GM21723 (cell line): ENCODE data around the gene DHRS2.

Experiments used
- ATAC-seq: cut with Tn5 transposase; IDR thresholded peaks from one replicate; pipeline ENCODE4 v1.9.1; 2021; ENCODE audit warnings: mild to moderate bottlenecking, moderate library complexity; ENCODE audit not compliant: unreplicated experiment

DHRS2 gene

DNA sequence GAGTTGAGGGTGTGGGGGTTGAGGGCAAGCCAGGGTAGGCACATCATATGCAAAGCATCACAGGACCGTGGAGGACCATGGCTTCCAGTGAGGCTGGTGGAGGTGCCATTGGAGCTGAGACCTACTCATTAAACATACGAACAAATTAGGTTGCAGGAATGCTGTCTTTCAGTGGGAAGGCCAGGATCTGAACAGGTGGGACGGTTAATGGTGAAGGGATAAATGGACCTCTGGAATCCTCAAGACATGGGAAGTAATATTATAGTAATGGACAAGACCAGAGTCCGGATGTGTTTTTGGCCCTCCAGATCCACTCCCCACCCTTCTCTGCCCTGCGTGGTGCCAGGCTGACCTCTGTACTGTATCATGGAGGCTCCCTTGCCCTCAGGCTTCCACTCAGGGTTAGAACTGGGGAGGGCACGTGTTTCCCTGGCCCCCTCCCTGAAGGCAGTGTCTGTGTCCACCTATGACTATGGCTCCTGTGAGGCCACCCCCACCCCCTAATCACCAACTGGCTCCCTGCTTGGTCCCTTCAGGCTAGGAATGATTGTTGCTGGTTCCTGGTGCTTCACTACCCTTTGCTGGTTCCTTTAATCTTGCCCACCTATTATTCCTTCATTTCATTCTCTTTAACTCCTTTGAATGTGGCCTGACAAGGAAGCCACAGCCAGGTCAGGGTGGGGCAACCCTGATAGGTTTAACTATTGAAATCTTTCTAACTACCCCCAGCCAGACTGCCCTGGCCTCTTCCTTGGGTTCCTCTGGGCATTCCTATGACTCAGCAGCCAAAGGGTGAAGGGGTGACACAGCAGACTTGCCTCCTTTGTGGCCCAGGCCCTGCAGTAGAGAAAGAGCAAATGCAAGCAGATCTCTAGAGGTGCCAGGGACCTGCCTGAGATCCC lies 10.7 kb downstream of the DHRS2 start:
- ATAC-seq = no peak

DNA sequence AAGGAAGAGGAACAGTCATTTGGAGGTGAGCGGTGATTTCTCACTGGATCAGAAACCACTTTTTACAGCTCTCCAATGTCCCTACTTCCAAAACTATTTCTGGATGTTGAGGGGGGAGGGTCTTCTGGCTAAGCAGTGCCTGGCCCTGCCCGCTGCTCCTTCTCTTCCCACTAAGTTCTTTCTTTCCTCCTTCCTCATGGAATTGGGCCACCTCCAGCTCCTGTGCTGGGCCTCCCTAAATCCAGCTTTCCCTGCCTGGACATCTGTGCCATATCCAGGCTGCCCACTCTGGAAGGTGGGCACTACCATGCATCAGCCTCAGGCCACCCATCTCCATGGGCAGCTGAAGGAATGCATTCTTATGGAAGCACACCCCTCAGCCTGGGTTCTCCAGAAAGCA lies 11.5 kb downstream of the DHRS2 start:
- no peak for ATAC-seq

DNA sequence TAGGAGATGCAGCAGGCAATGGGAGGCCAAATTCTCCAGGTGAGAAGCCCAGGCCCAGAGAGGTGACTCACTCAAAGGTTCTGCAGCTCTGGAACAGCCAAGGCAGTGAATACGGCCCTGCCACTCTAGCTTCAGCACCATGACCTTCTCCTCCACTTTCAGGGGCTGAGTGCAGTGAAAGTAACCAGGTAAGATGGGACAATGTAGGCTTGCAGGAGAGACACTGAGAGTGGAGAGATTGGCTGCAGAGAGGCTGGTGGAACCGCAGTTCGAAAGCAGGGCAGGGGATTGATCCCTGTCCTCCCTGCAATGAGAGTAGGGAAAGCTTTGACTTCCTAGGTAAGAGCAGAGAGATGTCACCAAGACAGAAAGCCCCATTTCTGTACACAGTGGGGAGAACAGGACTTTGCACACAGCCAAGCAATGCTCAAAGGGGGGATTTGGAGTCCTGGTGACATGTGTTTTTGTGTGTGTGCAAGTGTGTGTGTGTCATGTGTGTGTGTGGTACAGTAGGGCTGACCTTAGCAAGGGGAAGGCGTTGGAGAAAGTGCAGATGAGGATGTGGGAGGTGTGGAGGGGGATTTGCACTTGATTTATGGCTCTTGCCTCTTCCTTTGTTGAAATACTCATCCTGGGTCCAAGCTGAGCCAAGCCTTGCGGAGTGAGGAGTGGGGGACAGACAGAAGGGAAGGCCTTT lies 12.7 kb downstream of the DHRS2 start:
- ATAC-seq = no peak

DNA sequence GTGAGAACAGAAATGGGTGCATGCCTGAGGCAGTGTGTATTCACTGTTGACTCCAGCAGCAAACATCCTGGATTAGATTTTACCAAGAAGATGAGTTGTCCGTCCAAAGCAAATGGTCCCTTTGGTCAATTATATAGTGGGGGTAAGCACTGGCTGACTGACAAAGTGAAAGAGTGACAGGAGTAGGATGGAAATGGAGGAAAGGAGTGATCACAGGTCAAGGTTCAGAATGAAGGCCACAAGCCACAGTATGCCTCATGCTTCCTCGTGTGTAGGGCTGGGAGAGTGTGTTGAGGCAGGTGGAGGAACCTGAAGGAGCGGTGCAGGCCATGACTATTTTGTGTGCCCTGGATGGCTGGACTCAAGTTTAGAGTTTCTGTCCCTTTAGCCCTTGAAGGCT lies 14.3 kb downstream of the DHRS2 start:
- no peak for ATAC-seq

DNA sequence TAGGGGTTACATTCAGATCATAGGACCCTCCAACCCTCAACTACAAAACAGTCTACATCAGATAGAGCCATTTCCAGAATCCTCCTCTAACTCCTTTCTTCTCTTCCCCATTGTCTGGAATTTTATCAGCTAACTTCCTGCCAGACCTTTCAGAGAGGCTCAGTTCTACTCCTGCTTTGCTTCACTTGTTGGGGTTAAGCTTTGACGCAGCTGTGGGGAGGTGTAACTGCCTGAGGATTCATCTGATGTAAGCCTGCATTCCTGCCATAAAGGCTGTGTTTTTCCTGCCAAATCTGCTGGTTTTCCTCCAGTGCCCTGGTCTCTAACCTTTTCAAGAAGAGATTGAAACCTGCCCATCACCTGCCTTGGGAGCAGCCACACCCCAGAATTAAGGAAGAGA lies 16.9 kb downstream of the DHRS2 start:
- ATAC-seq = no peak

DNA sequence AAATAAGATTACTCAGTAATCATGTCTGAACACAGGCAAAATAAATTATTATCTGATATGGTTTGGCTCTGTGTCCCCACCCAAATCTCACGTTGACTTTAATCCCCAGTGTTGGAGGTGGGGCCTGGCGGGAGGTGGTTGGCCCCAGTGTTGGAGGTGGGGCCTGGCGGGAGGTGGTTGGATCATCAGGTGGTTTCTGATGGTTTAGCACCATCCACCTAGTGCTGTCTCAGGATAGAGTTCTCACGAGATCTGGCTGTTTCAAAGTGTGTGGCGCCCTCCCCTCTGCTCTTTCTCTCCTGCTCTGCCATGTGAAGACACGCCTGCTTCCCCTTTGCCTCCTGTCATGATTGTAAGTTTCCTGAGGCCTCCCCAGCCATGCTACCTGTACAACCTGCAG lies 18.1 kb downstream of the DHRS2 start:
- no peak for ATAC-seq

DNA sequence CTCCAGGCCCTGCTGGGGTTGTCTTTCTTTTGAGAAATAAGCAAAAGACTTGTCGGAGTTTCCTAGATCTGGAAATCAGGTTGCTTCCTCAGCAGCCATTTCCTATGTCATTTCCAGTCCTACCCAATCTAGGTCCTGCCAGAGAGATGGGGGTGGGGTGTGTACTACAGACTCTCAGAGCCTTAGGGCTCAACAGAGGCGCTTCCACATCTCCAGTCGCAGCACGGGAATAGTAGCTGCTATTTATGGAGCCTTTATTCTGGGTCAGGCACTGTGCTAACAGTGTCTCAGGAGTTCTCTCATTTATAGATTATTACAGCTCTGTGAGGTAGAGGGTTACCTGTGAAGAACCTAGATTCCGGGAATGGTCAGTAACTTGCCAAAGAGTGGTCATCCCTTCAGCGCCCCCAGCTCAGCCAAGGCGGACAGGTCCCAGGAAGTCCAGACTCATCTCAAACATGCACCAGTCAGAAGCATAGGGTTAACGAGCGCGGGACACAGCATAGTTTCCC lies 21.9 kb downstream of the DHRS2 start:
- no peak for ATAC-seq

DNA sequence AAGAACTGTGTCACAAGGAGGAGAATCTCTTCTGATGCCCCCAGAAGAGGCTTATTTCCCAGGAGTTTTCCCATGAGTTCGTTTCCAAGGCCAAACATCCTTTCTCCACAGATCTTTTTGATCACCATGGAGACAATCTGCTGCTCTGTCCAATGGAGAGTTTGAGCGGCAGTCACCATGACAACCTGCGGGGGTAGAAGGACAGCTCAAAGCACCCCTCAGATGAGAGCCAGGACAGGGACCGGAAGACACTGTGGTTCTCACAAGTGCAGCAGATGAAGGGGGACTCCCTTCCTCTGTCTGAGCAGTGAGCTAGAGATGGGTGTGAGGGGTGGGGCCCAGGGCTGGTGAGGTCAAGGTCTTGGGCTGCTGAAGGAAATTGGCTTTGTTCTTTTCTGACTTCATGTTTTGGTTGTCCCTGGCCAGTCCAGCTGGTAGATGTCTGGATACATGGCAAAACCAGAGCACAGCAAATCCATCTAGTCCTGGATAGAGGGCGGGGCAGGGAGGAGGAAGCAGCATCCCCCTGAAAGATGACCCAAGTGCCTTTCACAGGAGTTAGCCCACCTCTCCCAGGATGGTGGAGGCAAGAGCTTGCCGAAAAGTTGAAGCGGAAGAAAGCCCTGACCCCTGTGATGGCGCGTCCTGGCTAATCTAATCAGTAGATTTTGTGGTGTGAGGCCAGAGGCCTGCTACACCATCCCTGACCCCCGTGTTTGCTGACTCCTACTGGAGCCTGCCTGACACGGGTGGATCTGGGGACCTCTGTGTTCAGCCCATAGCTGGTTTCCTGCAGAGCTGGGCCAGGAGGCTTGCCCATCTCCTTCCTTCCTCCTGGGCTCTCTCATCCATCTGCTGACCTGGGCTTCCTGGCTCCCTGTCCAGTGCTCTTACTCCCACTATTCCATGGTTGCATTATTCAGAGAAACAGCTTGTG lies 24.4 kb downstream of the DHRS2 start:
- no peak for ATAC-seq

DNA sequence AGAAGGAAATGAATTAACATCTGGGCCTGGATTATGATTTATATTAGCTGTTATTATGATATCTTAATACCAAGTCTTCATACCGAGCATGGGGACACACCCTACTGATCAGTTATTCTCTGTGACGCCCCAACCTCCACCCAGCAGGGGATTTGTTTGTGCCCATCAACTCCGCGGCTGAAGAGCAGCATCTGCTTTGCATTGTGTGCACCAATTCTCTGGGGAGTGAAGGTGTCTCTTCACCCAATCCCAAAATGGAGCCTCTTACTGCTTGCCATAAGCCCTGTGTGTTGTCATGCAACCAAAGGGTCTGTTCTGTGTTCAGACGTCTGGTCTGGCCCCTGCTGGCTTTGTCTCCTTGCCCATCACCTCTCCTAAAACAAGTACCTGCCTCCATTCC lies 25.4 kb downstream of the DHRS2 start:
- ATAC-seq = no peak

DNA sequence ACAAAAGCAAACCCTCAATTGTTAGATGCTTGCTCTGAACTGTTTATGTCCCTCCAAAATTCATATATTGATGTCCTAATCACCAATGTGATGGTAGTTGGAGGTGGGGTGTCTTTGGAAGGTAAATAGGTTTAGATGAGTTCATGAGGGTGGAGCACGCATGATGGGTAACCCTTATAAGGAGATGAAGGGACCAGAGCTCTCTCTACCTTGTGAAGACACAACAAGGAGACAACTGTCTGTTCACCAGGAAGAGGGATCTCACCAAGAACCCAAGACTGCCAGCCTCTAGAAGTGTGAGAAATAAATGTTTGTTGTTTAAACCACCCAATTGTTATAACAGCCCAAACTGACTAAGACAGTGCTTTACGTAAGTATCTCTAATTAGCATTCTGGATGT lies 27.0 kb downstream of the DHRS2 start:
- ATAC-seq = no peak

DNA sequence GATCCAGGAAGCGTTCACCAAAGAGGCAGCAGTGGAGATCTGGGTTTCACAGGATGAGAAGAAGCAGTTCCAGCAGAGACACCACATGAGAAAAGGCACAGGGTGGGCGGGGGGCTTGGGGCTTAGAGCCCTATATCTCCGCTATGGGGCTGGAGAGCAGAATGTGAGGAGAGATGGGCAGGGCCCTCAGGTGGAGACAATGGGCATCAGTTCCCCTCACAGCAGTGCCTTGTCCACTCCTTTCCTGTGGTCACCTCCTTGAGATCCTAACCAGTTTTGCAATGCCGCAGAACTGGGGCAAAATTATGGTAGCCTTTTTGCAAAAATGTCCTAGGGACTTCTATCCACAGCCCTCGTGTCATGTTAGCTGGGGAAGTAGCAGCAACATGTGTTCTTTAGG lies 27.5 kb downstream of the DHRS2 start:
- no peak for ATAC-seq

DNA sequence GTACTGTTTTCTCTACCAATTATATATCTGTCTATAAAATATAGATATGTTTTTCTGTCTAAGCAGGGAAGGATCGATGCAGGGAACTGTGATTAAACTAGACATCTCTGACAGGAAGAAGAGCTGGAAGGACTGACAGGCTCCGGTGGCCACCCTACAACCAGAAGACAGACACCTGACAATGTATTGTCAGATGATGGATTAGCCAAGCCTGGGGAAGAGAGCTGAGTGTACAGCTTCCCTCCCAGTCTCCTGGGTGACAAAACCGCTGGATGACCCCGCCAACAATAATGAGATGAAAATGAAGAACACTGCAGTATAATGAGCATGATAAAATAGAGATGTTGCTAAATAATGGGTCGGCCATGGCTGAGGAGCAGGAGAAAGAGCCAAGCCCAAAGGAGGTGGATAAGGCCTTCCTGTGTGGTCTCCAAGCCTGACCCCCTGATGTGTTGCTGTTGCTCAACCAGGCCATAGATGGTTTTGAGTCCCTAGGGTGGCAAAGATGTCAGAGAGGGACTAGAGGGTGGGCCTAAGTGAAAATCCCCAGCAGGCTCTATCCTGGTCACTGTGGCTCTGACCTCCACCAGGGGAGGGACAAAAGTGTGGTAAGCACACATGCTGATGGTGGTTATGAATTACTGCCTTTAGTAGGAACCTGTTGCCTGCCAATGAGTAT lies 28.2 kb downstream of the DHRS2 start:
- ATAC-seq = no peak

DNA sequence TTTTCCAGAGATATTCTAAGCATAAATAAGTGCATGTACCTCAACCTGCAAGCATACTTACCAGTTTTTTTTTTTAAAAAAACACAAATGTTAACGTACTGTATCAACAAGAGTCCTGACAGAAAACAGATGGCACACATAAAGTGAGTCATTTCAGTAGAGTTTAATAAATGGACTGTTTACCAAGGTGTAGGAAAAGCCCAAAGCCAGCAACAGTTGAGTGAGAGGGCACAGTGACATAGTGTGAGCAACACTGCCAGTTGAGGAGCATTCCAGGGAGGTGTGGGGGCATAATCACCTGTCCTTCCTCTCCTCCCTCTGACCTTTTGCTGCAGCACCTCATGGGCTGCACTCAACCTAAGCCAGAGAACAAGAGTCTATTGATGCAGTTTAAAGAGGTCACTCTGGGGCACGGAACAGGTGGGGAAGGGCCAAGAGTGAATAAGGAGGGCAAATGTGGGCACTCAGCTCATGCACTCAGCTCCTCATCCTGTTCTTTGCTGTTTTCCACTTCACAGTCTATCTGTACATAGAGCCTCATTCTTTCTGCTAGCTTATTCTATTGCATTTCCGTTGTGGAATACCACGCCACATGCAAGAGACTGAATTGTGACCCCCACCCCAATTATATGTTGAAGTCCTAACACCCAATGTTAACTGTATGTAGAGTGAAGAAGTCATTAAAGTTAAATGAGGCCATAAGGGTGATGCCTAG lies 29.3 kb downstream of the DHRS2 start:
- ATAC-seq = no peak

DNA sequence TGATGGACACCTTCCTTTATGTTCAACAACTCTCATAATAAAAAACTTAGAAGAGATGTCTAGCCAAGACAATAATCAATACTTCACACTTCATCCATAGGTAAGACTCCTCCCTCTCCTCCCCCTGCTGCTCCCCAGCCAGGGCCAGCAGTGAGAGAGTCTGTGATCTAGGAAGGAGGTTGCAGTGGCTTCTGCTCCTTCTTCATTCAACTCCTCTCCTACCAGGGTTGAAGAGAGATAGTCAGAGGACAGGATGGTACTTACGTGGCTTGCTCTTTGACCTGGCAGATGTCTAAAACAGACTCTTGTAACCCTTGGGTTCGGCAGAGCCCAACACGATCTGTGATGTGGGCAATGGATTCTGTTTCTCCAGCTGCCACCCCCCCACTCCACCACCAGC lies 31.0 kb downstream of the DHRS2 start:
- ATAC-seq = no peak

DNA sequence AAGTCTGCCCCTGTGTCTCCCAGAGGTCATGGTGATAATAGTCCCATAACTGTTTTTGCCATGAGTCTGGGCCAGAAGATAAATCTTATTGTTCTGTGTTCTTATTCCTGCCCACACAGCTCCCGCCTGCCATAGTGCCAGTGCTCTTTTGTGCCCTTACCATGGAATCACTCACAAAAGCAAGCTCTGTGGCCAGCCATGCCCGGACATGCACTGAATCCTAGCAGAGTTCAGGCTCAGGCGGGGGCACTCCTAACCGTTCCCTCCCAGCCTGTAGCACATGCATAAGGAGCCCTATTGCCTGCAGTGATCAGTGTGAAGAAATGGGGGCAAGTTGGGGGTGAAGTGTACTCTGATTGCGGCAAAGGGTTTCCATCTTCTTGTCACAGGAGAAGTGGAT lies 33.3 kb downstream of the DHRS2 start:
- no peak for ATAC-seq

DNA sequence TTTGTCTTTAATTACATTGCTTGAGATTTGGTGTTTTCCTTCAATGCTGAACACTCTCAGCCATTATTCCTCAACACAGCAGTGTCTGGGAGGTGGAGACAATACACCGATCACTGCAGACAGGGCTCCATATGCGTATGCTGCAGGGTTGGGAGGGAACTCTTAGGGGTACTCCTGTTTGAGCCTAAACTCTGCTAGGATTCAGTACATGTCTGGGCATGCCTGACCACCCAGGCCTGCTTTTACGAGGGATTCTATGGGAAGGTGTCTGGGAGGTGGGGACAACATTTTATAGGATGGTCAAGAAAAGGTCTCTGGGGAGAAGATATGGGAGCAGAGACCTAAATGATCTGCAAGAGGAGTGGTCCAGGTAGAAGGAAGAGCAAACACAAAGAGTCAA lies 34.3 kb downstream of the DHRS2 start:
- no peak for ATAC-seq

DNA sequence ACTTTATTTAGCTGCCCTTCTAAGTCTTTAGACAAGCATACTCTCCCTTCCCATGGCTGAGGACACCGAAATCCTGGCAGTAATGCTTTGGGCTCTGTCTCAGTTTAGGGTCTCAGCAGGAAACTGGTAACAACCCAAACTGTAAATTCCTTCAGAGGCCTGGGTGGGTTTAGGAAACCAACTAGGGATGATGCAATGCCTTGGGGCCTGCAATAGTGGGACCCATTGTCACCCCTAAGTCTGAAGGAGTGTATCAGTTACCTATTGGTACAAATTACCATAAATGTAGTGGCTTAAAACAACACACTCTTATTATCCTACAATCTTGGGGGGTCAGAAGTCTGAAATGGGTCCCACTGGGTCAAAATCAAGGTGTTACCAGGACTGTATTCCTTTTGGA lies 36.0 kb downstream of the DHRS2 start:
- ATAC-seq = no peak

DNA sequence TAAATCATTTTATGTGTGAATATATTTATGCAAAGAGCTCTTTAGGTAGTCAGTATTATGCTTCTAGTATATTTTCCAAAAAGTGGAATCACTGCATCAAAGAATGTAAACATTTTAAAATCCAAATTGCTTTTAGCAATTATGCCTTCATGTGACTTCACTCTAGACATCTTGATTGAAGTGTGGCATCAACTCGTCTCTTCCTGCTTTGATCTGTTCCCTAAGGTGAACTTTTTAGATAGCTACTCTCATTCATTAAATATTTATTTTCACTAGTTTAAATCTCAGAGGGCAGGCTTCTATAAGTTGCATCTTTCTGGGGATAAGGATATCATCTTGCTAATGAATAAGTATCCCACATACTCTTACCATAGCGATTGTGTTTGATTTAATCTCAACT lies 39.2 kb downstream of the DHRS2 start:
- ATAC-seq = no peak

DNA sequence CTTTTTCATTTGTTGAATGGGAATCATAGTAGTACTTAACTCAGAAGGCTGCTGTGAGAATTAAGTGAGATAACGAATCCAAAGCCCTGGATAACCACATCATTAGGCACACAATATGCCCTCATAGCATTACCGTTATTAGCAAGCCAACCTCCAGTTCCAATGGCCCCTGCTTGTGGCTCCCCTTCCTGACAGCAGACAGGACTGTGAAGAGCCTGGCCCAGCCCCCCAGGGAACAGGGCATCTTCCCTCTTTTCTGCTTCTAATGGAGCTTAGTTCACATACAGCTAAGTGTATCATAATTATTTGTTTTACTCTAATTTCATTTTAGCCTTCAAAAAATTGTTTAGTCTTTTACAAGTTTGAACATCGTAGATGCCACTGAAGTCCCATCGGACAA lies 39.7 kb downstream of the DHRS2 start:
- no peak for ATAC-seq

DNA sequence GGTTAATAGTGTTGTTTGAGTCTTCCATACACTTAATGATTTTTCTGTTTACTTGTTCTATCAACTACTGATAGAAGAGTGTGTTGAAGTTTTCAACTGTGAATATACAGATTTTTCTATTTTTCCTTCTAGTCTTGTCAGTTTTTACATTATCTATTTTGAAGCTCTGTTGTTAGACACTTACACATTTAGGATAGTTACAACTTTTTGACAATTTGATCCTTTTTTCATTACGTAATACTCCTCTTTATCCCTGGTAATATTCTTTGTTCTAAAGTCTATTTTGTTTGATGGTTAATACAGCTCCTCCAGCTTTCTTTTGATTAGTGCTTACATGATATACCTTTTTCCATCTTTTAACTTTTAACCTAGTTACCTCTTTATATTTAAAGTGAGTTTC lies 45.2 kb downstream of the DHRS2 start:
- ATAC-seq = no peak
